ENCODE results near the gene TCIRG1.
A peak's percentile ranks its signal among the peaks of the same experiment; 100 is the strongest.

TCIRG1 gene

DNA sequence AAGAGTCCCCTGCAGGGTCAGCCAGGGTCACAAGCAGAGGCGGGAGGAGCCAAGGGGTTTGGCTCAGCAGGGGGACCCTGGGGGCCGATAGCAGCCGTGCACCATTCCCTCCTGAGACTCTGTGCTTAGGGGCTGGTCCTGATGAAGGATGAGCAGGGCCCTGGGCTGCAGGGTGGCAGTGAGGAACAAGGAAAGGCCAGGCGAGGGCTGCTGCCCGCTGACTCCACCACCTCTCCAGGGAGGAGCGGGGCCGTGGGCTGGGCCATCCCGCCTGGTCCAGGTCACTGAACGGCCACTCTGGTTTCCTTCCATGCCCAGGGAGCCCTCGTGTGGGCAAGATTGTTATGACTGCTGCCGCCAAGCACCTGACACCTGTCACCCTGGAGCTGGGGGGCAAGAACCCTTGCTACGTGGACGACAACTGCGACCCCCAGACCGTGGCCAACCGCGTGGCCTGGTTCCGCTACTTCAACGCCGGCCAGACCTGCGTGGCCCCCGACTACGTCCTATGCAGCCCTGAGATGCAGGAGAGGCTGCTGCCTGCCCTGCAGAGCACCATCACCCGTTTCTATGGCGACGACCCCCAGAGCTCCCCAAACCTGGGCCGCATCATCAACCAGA is 17.5 kb upstream of the TCIRG1 start:
- POLR2A ChIA-PET: no interaction called here
- CTCF ChIA-PET: interaction anchor here (1.2 kb wide), 1 partner anchor 12 kb away, joined by 4 read pairs; no protein-coding TSS in a partner anchor
- DNase-seq (ENCODE audit: extremely low spot score): no peak
- TF ChIP-seq CTCF (IDR thresholded peaks at IDR 0.05; ENCODE audit: control extremely low read depth, extremely low read depth, low read depth, missing control alignments): no peak

- ChIA-PET CTCF (interaction anchor here (1.1 to 1.2 kb wide), 2 partner anchors 13 to 187 kb away, joined by 3 to 4 read pairs; no protein-coding TSS in a partner anchor), POLR2A (interaction anchor here (0.5 kb wide), 1 partner anchor 14 kb away, joined by 3 read pairs; no protein-coding TSS in a partner anchor)
- no peak for DNase-seq (ENCODE audit: extremely low spot score)
These were observed 16.3 kb upstream of the TCIRG1 start for GRCh38 chr11:68022531-68022930.

GRCh38 chr11:68024508-68024907 is 14.3 kb upstream of the TCIRG1 start:
- no peak for TF ChIP-seq CTCF (IDR thresholded peaks at IDR 0.05; ENCODE audit: control extremely low read depth, extremely low read depth, low read depth, missing control alignments)
- ChIA-PET CTCF (no interaction called here), POLR2A (interaction anchor here (0.5 to 0.8 kb wide), 2 partner anchors 9 to 48 kb away, joined by 3 to 5 read pairs; no protein-coding TSS in a partner anchor)
- DNase-seq (ENCODE audit: extremely low spot score): no peak

More at GRCh38 chr11:68022531-68022930, 16.3 kb upstream of the TCIRG1 start:
- no peak for TF ChIP-seq CTCF (IDR thresholded peaks at IDR 0.05; ENCODE audit: control extremely low read depth, extremely low read depth, low read depth, missing control alignments)

DNA sequence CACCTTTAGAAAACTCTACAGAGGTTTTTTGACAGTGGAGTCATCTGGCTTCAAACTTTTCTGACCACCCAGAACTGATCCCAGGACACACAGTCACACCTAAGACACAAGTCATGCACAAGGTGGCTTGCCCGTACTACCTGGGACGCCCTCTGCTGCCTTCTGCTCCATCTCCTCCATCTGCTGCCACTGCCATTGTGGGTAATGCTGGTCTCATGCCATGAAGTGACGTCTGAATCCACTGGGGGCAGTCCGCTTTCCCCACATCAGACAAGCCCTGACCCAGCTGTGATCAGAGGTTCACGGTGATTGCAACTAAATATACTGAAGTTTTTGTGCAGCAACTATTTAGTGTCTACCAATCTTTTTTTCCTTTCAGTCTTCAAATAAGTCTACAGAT is 13.8 kb upstream of the TCIRG1 start:
- DNase-seq (ENCODE audit: extremely low spot score): no peak
- POLR2A ChIA-PET: no interaction called here
- CTCF ChIA-PET: no interaction called here
- TF ChIP-seq CTCF (IDR thresholded peaks at IDR 0.05; ENCODE audit: control extremely low read depth, extremely low read depth, low read depth, missing control alignments): peak; percentile 1

GRCh38 chr11:68026391-68027105 is 12.3 kb upstream of the TCIRG1 start:
- no peak for TF ChIP-seq CTCF (IDR thresholded peaks at IDR 0.05; ENCODE audit: control extremely low read depth, extremely low read depth, low read depth, missing control alignments)
- ChIA-PET CTCF (interaction anchor here (1.3 to 1.5 kb wide), 2 partner anchors 21 to 71 kb away, joined by 3 to 4 read pairs; no protein-coding TSS in a partner anchor), POLR2A (no interaction called here)
- DNase-seq (ENCODE audit: extremely low spot score): no peak

- CTCF ChIA-PET: interaction anchor here (1.5 kb wide), 1 partner anchor 72 kb away, joined by 4 read pairs; no protein-coding TSS in a partner anchor
- no peak for TF ChIP-seq CTCF (IDR thresholded peaks at IDR 0.05; ENCODE audit: control extremely low read depth, extremely low read depth, low read depth, missing control alignments)
- no peak for DNase-seq (ENCODE audit: extremely low spot score)
- POLR2A ChIA-PET: no interaction called here
These were observed 11.2 kb upstream of the TCIRG1 start for GRCh38 chr11:68027667-68028066.
